ENCODE data around the gene RNU6-9.
A peak's percentile ranks its signal among the peaks of the same experiment; 100 is the strongest.

RNU6-9 gene

DNA sequence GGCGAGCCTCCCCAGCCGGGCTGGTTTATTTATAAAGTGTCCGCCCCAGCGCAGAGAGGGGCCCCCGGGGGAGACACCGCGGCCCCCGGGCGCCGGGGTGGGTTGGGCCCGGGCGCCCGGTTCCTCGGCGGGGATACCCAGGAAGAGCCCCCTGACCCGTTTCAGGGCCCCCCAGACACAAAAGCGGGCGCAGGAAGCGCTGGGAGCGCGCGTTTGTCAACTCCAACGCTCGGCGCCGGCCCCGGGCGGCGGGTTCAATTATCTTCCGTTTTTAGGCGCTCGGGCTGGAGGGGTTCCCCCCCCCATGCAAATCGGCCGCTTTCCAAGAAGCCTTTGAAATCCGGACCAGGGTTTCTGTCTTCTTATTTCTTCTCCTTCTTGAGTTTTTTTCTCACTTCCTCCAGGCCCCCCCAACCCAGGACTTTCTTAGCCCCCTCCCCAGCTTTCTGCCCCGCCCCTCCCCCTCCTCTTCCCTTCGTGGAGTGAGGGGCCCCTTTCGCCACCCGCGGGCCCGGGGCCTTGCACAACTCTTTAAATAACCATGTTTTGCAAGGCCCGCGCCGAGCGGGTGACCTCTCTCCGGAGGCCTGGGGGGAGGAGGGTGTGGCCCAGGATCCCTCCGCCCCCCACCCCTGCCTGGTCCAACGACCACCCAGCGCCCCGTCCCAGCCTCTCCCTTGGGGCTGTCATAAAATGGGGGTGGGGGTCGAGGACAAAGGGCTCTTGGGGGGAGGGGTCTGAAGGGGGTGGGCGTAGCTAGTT, 33.5 kb downstream of the RNU6-9 start:
- peak overlapping the region; percentile 45 to 96 (median 85) for H3K27ac Mint-ChIP-seq
- peak overlapping the region; percentile 89 to 97 (median 92) for H3K4me3 Mint-ChIP-seq
- H3K27me3 Mint-ChIP-seq (ENCODE audit: low read depth), result peaks cover 8% of the 10 kb centered on the region
- peaks cover 14% of the 10 kb centered on the region for H3K36me3 Mint-ChIP-seq (ENCODE audit: low read depth)
- no peak for TF ChIP-seq CTCF (IDR thresholded peaks at IDR 0.05; ENCODE audit: unreplicated experiment in 3 of 3)
- H3K4me1 Mint-ChIP-seq, result peaks cover 9% of the 10 kb centered on the region
- no peaks in the 10 kb centered on the region for H3K9me3 Mint-ChIP-seq

GRCh38 chr19:927351-927779, 34.1 kb downstream of the RNU6-9 start:
- no peak for TF ChIP-seq CTCF (IDR thresholded peaks at IDR 0.05; ENCODE audit: unreplicated experiment in 3 of 3)
- Mint-ChIP-seq H3K27me3 (ENCODE audit: low read depth) (peaks cover 5% of the 10 kb centered on the region), H3K4me1 (peaks cover 5% of the 10 kb centered on the region), H3K9me3 (no peaks in the 10 kb centered on the region), H3K27ac (peak overlapping the region in 1 of 3 experiments; percentile 75), H3K4me3 (peak overlapping the region; percentile 89 to 97 (median 92)), H3K36me3 (ENCODE audit: low read depth) (peaks cover 18% of the 10 kb centered on the region)

GRCh38 chr19:927780-928401, 34.6 kb downstream of the RNU6-9 start:
- Mint-ChIP-seq H3K27ac (peak overlapping the region in 2 of 3 experiments; percentile 15 to 75), H3K4me3 (peak overlapping the region; percentile 89 to 97 (median 92)), H3K36me3 (ENCODE audit: low read depth) (peaks cover 18% of the 10 kb centered on the region), H3K27me3 (ENCODE audit: low read depth) (peaks cover 5% of the 10 kb centered on the region), H3K4me1 (peaks cover 5% of the 10 kb centered on the region), H3K9me3 (no peaks in the 10 kb centered on the region)
- TF ChIP-seq CTCF (IDR thresholded peaks at IDR 0.05; ENCODE audit: unreplicated experiment in 3 of 3), result no peak

GRCh38 chr19:928471-929202, 35.4 kb downstream of the RNU6-9 start:
- no peak for TF ChIP-seq CTCF (IDR thresholded peaks at IDR 0.05; ENCODE audit: unreplicated experiment in 3 of 3)

DNA sequence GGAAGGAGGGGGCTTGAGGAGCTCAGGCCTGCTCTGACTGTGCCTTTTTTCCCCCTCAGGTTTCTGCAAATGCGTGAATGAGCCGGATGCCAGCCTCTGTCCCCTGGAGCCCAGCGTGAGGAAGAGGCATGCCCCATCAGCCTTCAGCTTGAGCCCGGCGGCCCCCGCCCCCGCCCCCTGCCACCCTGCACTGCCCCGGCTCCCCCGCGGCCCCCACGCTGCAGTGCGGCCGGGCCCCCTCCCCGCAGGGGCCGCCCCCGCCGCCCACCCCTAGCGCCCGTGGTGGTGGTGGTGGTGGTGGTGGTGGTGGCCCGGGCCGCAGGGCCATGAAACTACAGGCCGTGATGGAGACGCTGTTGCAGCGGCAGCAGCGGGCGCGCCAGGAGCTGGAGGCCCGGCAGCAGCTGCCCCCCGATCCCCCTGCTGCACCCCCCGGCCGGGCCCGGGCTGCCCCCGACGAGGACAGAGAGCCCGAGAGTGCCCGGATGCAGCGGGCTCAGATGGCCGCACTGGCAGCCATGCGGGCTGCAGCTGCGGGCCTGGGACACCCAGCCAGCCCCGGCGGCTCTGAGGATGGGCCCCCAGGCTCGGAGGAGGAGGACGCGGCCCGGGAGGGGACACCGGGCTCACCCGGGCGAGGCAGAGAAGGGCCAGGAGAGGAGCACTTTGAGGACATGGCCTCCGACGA, 36.1 kb downstream of the RNU6-9 start:
- no peaks in the 10 kb centered on the region for H3K27me3 Mint-ChIP-seq (ENCODE audit: low read depth)
- peak overlapping the region in 2 of 3 experiments; percentile 70 for H3K27ac Mint-ChIP-seq
- H3K36me3 Mint-ChIP-seq (ENCODE audit: low read depth), result peaks cover 18% of the 10 kb centered on the region
- H3K4me1 Mint-ChIP-seq, result peaks cover 4% of the 10 kb centered on the region
- TF ChIP-seq CTCF (IDR thresholded peaks at IDR 0.05; ENCODE audit: unreplicated experiment in 3 of 3), result no peak
- no peaks in the 10 kb centered on the region for H3K9me3 Mint-ChIP-seq
- no peak overlapping the region for H3K4me3 Mint-ChIP-seq

More at GRCh38 chr19:928471-929202, 35.4 kb downstream of the RNU6-9 start:
- Mint-ChIP-seq H3K4me1 (peaks cover 1% of the 10 kb centered on the region), H3K4me3 (peak overlapping the region; percentile 89 to 97 (median 92)), H3K9me3 (no peaks in the 10 kb centered on the region), H3K36me3 (ENCODE audit: low read depth) (peaks cover 18% of the 10 kb centered on the region), H3K27ac (peak overlapping the region in 1 of 3 experiments; percentile 51), H3K27me3 (ENCODE audit: low read depth) (peaks cover under 1% of the 10 kb centered on the region)

Data from nephron (organoid).